ENCODE data around the gene COX10.
"Not testable (repeated sequence)": the region's sequence is repeated elsewhere in the genome, so short reads cannot be mapped to it uniquely, and the experiment has no call there.

COX10 gene

GRCh38 chr17:14176989-14177388, 107.7 kb downstream of the COX10 start:
- not testable (repeated sequence) for DNase-seq (ENCODE audit: low read depth in 2 of 2)

GRCh38 chr17:14177801-14178200, 108.5 kb downstream of the COX10 start:
- not testable (repeated sequence) for DNase-seq (ENCODE audit: low read depth in 2 of 2)

GRCh38 chr17:14179951-14180350, 110.6 kb downstream of the COX10 start:
- DNase-seq (ENCODE audit: low read depth in 2 of 2): not testable (repeated sequence)

GRCh38 chr17:14182084-14182483, 112.8 kb downstream of the COX10 start:
- not testable (repeated sequence) for DNase-seq (ENCODE audit: low read depth in 2 of 2)

GRCh38 chr17:14184536-14184935, 115.2 kb downstream of the COX10 start:
- not testable (repeated sequence) for DNase-seq (ENCODE audit: low read depth in 2 of 2)

- DNase-seq (ENCODE audit: low read depth in 2 of 2): not testable (repeated sequence)
Observed at GRCh38 chr17:14186443-14186842, 117.1 kb downstream of the COX10 start.

GRCh38 chr17:14190774-14191173, 121.5 kb downstream of the COX10 start:
- not testable (repeated sequence) for DNase-seq (ENCODE audit: low read depth in 2 of 2)

- not testable (repeated sequence) for DNase-seq (ENCODE audit: low read depth in 2 of 2)
Observed at GRCh38 chr17:14191469-14191868, 122.2 kb downstream of the COX10 start.

GRCh38 chr17:14192039-14192438, 122.7 kb downstream of the COX10 start:
- DNase-seq (ENCODE audit: low read depth in 2 of 2): not testable (repeated sequence)

GRCh38 chr17:14192636-14193344, 123.5 kb downstream of the COX10 start:
- not testable (repeated sequence) for DNase-seq (ENCODE audit: low read depth in 2 of 2)

GRCh38 chr17:14196377-14196997, 127.2 kb downstream of the COX10 start:
- no peak for DNase-seq (ENCODE audit: low read depth in 2 of 2)

- no peak for DNase-seq (ENCODE audit: low read depth in 2 of 2)
Observed at GRCh38 chr17:14197057-14197456, 127.8 kb downstream of the COX10 start.

- DNase-seq (ENCODE audit: low read depth in 2 of 2): peak; percentile 56 to 65
Observed at GRCh38 chr17:14197586-14197985, 128.3 kb downstream of the COX10 start.

GRCh38 chr17:14198013-14198412, 128.7 kb downstream of the COX10 start:
- DNase-seq (ENCODE audit: low read depth in 2 of 2): no peak

- no peak for DNase-seq (ENCODE audit: low read depth in 2 of 2)
Observed at GRCh38 chr17:14198575-14198974, 129.3 kb downstream of the COX10 start.

GRCh38 chr17:14199601-14200000, 130.3 kb downstream of the COX10 start:
- no peak for DNase-seq (ENCODE audit: low read depth in 2 of 2)

- DNase-seq (ENCODE audit: low read depth in 2 of 2): no peak
Observed at GRCh38 chr17:14200354-14200753, 131.1 kb downstream of the COX10 start.

GRCh38 chr17:14201021-14201987, 132.0 kb downstream of the COX10 start:
- DNase-seq (ENCODE audit: low read depth in 2 of 2): peak in 1 of 2 donors; percentile 57

GRCh38 chr17:14201988-14202380, 132.7 kb downstream of the COX10 start:
- no peak for DNase-seq (ENCODE audit: low read depth in 2 of 2)

GRCh38 chr17:14202388-14203166, 133.3 kb downstream of the COX10 start:
- DNase-seq (ENCODE audit: low read depth in 2 of 2): no peak

- no peak for DNase-seq (ENCODE audit: low read depth in 2 of 2)
Observed at GRCh38 chr17:14203388-14203787, 134.1 kb downstream of the COX10 start.
